GM21619 (cell line): ENCODE data around the gene ADGRL3.

ENCODE experiments used
- ATAC-seq: cut with Tn5 transposase; IDR thresholded peaks from one replicate; pipeline ENCODE4 v1.9.1; 2021; ENCODE audit not compliant: unreplicated experiment

The ADGRL3 gene

GRCh38 chr4:61200187-61200915 lies at the start of gene ADGRL3:
Gene ADGRL3, plus strand, starts transcription at chr4:61200326.
- no peak for ATAC-seq

DNA sequence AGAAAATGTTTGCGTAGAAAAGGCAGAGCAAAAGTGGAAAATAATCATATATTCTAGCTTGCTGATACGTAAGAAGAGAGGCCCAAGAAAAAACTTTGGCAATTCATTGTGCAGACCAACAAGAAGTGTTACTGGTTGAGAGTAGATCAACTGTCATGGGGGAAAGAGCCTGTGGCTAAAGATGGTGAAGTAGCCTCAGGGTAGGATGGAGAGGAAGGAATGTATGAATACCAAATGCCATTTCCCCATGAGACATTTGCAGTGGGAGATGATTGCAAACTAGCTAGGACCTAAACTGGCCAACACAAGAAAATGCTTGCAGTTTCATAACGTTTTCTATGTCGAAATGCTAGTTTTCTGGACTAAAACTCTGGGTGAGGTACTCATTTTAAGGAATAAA lies 47.7 kb upstream of the ADGRL3 start:
- no peak for ATAC-seq

DNA sequence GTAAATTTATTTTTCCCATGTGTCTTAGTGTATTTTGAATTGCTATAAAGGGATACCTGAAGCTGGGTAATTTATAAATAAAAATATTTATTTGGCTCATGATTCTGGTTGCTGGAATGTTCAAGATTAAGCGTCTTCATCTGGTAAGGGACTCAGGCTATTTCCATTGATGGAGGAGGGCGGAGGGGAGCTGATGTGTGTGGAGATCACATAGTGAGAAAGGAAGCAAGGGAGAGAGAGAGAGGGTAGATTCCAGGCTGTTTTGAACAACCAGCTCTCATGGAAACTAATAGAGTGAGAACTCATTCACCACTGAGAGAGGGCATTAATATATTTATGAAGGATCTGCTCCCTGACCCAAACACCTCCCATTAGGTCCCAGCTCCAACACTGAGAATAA lies 39.6 kb upstream of the ADGRL3 start:
- no peak for ATAC-seq

DNA sequence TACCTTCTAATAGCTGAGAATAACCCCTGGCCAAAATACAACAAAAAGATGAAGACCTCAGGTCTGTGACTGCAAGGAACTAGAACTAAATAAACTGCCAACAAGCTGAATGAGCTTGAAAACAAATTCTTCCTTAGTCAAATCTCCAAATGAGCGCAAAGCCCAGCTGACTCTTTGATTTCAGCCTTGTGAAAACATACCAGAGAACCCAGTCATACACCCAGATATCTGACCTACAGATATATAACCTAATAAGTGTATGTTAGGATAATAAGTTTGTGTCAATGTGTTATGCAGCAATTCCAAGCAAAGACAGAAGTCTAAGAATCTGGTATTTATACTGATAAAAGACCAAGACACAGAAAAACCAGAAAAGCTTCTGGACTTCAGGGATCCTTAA lies 38.0 kb upstream of the ADGRL3 start:
- ATAC-seq, result no peak

DNA sequence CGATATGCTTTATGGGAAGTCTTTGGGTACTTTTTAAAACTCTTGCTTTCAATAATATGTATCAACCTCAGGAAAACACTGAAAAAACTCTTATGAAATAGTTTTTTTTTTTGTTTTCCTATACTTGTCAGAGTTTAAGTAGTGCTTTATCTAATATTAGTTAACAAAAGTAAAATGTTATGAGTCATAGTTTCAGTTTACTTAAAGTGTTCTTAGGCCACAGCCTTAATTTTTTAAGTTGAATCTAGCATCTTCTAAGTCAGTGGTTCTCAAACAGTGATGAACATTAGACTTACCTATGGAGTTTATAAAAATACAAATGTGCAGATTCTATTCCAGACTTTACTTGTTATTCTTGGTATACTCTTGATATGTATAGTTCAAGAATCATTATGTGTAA lies 26.3 kb upstream of the ADGRL3 start:
- ATAC-seq, result no peak

- ATAC-seq, result no peak
These were observed 24.6 kb upstream of the ADGRL3 start for GRCh38 chr4:61175495-61175894.

DNA sequence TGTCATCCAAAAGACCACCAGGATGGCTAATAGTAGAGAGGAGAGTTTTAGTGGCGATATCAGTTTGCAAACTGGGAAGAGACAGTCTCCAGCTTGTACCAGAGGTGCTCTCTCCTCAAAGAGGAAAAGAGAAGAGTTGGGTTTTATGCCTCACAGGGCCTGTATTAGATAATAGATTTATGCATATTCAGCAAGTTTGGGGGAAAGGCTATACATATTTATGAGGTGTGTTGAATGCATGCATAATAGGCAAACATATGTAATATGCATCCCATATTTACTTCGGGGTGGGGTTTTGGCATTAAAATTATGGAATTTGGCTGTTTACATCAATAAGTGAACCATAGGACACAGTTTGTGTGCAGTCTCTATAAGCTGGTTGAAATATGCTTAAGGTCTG lies 22.8 kb upstream of the ADGRL3 start:
- no peak for ATAC-seq

DNA sequence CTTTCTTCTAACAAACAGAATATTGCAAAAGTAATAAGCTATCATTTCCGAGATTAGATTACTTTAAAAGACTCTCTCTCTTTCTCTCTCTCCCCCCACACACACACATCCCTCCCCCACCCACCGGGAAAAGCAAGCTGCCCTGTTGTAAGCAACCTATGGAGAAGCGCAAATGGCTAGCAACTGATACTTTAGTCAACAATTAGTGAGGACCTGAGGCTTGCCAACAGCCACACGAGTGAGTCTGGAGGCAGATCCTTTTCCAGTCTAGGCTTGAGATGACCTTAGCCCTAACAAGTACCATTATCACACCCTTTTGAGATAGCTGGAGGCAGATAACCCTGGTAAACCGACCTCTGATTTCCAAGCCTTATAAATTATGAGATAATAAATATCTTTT lies 19.7 kb upstream of the ADGRL3 start:
- ATAC-seq, result no peak

GRCh38 chr4:61182915-61183314 lies 17.2 kb upstream of the ADGRL3 start:
- no peak for ATAC-seq

GRCh38 chr4:61185288-61185687 lies 14.8 kb upstream of the ADGRL3 start:
- ATAC-seq, result no peak

DNA sequence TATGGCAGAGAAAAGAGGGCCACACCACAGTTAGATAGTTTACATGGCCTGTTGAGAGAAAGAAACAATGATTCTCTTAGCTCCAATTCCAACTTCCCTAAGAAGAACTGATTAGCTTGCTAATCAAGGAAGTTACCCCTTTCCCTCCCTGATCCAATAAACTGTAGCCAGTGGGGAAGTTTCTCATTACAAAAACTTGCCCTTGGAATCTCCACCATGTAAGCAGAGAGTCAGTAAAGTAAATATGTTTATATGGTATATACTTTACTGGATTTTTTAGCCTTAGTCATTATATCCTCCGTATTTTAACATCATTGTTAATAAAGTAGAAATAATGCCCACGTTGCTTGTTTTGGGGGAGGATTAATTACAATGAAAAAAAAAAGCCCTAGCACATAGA lies 7.7 kb upstream of the ADGRL3 start:
- ATAC-seq, result no peak

DNA sequence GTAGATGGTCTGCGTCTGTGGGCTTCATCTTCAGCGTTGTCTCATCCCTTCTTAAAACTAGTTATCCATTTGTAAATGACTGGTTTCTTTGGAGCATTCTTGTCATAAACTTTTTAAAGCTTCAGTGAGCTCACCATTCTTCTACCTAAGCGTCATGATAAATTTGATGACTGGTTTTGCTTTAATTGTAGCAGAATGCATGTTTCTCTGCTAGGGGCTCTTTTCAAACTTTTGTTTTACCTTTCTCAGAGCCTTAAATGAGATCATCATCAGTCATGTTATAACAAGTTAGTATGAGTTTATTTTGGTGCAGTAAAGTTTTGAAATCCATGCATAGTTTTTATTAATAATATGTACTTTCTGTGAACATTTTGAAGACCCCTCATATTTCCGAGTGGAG lies 6.3 kb upstream of the ADGRL3 start:
- no peak for ATAC-seq

DNA sequence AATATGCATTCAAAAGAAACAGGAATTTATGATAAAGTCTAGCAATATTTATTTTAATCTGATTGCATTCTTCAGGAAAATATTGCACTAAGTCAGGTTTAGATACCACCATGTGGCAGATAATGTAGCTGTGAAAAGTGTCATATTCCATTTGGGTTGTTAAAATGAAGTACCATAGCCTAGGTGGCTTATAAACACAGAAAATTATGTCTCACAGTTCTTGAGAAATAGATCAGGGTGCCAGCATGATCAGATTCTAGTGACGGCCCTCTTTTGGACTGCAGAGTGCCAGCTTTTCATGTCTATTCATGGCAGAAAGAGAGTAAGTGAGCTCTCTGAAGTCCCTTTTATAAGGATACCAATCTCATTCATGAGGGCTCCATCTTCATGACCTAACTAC lies 5.6 kb upstream of the ADGRL3 start:
- ATAC-seq, result no peak

- no peak for ATAC-seq
These were observed 5.0 kb upstream of the ADGRL3 start for GRCh38 chr4:61195101-61195500.

GRCh38 chr4:61198686-61199085 lies 1.4 kb upstream of the ADGRL3 start:
- ATAC-seq, result no peak

GRCh38 chr4:61199873-61200186 lies 296 bp upstream of the ADGRL3 start:
- ATAC-seq, result no peak

DNA sequence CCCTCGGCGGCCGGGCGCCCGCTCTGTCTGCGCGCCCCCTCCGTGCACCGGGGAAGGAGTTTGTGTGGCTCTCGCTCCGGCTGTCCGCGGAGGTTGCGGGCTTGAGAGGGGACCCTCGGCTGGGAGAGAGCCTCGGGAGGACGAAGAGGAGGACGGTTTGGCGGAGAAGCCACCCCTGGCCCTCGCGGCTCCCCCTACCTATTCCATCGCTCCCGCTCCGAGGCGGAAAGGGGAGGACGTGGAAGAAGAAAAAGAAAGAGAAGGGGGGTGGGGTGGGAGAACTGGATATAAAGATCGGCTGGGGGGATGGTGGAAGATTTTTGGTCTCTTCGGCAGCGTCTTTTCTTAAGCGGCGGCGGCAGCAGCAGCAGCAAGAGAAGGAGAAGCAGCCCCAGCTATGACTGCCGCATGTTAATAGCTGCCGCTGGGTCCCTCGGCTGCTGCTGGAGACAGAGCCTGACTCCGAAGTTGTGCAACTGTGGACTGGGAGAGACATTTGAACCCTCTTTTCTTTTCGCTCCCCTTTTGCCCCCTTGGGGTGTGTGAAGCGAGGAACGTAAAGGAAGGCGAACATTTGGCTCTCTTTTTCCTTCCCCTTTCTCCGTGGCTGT lies 895 bp downstream of the ADGRL3 start:
- ATAC-seq, result no peak

- ATAC-seq, result no peak
These were observed 1.4 kb downstream of the ADGRL3 start for GRCh38 chr4:61201561-61201960.

DNA sequence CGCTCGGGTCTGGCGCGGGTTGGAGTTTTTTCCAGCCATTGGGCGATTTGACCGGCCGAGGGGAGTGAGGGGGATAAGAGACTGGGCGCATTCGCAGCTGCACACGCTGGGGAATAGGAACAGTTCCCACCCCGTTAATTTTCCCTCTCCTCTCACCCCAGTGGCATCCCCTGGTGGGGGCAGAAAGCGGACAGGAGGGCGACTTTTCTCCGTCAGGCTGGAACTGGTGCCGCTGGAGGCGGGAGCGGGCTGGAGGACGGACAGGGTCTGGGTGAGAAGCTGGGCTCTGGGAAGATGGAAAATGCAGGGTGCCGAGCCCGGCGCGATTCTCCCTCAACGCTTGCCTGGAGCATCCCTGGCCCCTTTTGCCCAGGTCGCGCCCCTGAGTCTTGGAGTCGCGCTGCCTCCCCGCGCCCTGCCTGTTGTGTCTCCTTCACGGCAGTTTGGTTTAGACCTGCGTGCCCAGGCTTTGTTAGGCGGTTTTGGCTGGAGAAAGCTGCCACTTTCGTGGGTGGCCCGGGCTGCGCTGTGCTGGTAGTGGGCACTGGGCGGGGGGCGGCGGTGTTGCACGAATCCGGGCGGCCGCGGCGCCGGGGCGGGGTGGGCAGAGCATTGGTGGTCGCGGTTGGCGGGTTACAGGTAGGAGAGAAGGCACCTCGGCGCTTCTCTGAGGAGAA lies 2.0 kb downstream of the ADGRL3 start:
- ATAC-seq, result no peak

- ATAC-seq, result no peak
These were observed 2.7 kb downstream of the ADGRL3 start for GRCh38 chr4:61202638-61203435.

DNA sequence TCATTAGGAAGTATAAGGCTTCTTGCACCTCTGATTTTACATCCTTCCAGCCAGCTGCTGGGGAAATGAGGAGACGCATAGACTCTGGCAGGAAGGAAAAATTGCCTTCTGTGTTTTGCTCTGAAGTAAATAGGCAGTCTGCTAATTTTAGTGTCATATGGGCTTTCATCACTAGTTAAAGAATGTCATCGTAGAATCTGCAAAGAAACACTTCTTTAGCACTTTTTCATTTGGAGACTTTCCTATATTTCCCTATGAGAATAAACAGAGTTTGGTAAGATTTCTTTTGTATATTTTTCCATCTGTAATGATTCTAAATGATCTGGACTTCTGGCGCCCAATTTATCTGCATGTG lies 3.3 kb downstream of the ADGRL3 start:
- no peak for ATAC-seq
